GM10266 (cell line): Measurements from ENCODE around the gene CAMK2B.

Source experiments
- DNase-seq: peaks from one replicate; pipeline ENCODE4 v3.0.0; 2012; ENCODE audit errors: extremely low spot score
- CTCF ChIP-seq: IDR thresholded peaks from 2 replicates; pipeline ENCODE4 v1.5.1; 2012; ENCODE audit warnings: mild to moderate bottlenecking, low read depth; ENCODE audit not compliant: control insufficient read depth, insufficient read depth; ENCODE audit errors: missing control alignments

The CAMK2B gene

GRCh38 chr7:44256459-44256858, 68.9 kb downstream of the CAMK2B start:
- DNase-seq, result no peak
- TF ChIP-seq CTCF, result peak; percentile 0

- no peak for DNase-seq
Observed at GRCh38 chr7:44251881-44252280, 73.5 kb downstream of the CAMK2B start.

GRCh38 chr7:44251269-44251668, 74.1 kb downstream of the CAMK2B start:
- no peak for DNase-seq
- TF ChIP-seq CTCF, result no peak

More at GRCh38 chr7:44251881-44252280, 73.5 kb downstream of the CAMK2B start:
- TF ChIP-seq CTCF, result no peak

- no peak for TF ChIP-seq CTCF
- DNase-seq, result no peak
Observed at GRCh38 chr7:44249639-44250234, 75.7 kb downstream of the CAMK2B start.

GRCh38 chr7:44247868-44248651, 77.3 kb downstream of the CAMK2B start:
- no peak for TF ChIP-seq CTCF
- DNase-seq, result no peak

GRCh38 chr7:44246396-44247113, 78.8 kb downstream of the CAMK2B start:
- no peak for TF ChIP-seq CTCF
- no peak for DNase-seq
